Osteoblast (primary cell): ENCODE measurements around the gene PCGF1. TPM values are rescaled to one million over a fixed set of nuclear protein-coding genes. Genes with fewer than 3 reads are reported as not detected.

ENCODE experiments used
- DNase-seq: peaks from one replicate; pipeline ENCODE4 v3.0.0; 2011; ENCODE audit warnings: low spot score, mixed read lengths; ENCODE audit not compliant: insufficient read length; ENCODE audit errors: missing footprints
- H2AFZ ChIP-seq: 2 replicates; pipeline ENCODE4 v1.6.0; 2011; ENCODE audit warnings: mild to moderate bottlenecking, low read length
- H3K27ac ChIP-seq: 2 replicates; pipeline ENCODE4 v1.5.1; 2011; ENCODE audit warnings: mild to moderate bottlenecking, low read depth, low read length, moderate library complexity
- H3K27me3 ChIP-seq: 2 replicates; pipeline ENCODE4 v1.6.0; 2012; ENCODE audit warnings: mild to moderate bottlenecking, control low read depth, inconsistent platforms, low read length, moderate library complexity; ENCODE audit not compliant: insufficient read depth
- H3K36me3 ChIP-seq: 2 replicates; pipeline ENCODE4 v1.5.1; 2011; ENCODE audit warnings: mild to moderate bottlenecking, low read length, control low read depth, moderate library complexity; ENCODE audit not compliant: insufficient read depth
- H3K4me1 ChIP-seq: 2 replicates; pipeline ENCODE4 v1.5.1; 2011; ENCODE audit warnings: mild to moderate bottlenecking, low read length, control low read depth, moderate library complexity; ENCODE audit not compliant: insufficient read depth
- H3K4me2 ChIP-seq: 2 replicates; pipeline ENCODE4 v1.6.0; 2011; ENCODE audit warnings: mild to moderate bottlenecking, low read length; ENCODE audit not compliant: insufficient read depth
- H3K4me3 ChIP-seq: fragments of 200-600 bp; sonication (generic); 3 replicates; pipeline ENCODE4 v1.5.1; 2012; ENCODE audit warnings: mild to moderate bottlenecking, low read length, inconsistent platforms; ENCODE audit not compliant: insufficient read depth
- H3K79me2 ChIP-seq: 2 replicates; pipeline ENCODE4 v1.6.0; 2012; ENCODE audit warnings: mild to moderate bottlenecking, low read length, control low read depth, inconsistent platforms; ENCODE audit not compliant: insufficient read depth
- H3K9me3 ChIP-seq: 2 replicates; pipeline ENCODE4 v1.5.1; 2011; ENCODE audit warnings: low read depth, low read length, control low read depth
- H4K20me1 ChIP-seq: 2 replicates; pipeline ENCODE4 v1.6.0; 2012; ENCODE audit warnings: mild to moderate bottlenecking, low read length, control low read depth; ENCODE audit not compliant: insufficient read depth
- CTCF ChIP-seq: IDR thresholded peaks from 2 replicates; pipeline ENCODE4 v1.5.1; 2011; ENCODE audit warnings: mild to moderate bottlenecking, low read depth, low read length, moderate library complexity; ENCODE audit errors: extremely low read depth
- total RNA-seq: library from RNA; depleted of rRNA; stranded (reverse); fragments of >200 nt; gene quantifications from 2 replicates; pipeline ENCODE4 v1.2.3, GENCODE V29; 2012

PCGF1 gene
- 22.4 and 26.5 TPM in 2 replicates for total RNA-seq

- Histone ChIP-seq H3K4me1 (peaks cover 54% of the 10 kb centered on the region), H3K79me2 (peaks cover 41% of the 10 kb centered on the region), H3K4me2 (peak within 1 kb of the TSS; percentile 94), H3K9me3 (no peaks in the 10 kb centered on the region), H2AFZ (peak within 1 kb of the TSS; percentile 98), H3K27me3 (peaks cover 17% of the 10 kb centered on the region), H4K20me1 (no peaks in the 10 kb centered on the region), H3K27ac (peak within 1 kb of the TSS; percentile 99), H3K36me3 (peaks cover 14% of the 10 kb centered on the region), H3K4me3 (peak within 1 kb of the TSS; percentile 99)
- peak; percentile 99 for DNase-seq
- peak; percentile 35 for TF ChIP-seq CTCF
Observed at GRCh38 chr2:74507145-74507925, at the start of gene PCGF1. TSS of gene PCGF1 (minus strand) at chr2:74507695. CDS start at chr2:74507668, 27 bp downstream.

GRCh38 chr2:74556831-74557370 lies 49.4 kb upstream of the PCGF1 start:
- TF ChIP-seq CTCF = no peak
- no peak for DNase-seq
- H3K4me2 ChIP-seq = peak overlapping the region; percentile 91
- H3K27me3 ChIP-seq = no peaks in the 10 kb centered on the region
- no peaks in the 10 kb centered on the region for H3K9me3 ChIP-seq
- peaks cover 55% of the 10 kb centered on the region for H3K4me1 ChIP-seq
- peaks cover 3% of the 10 kb centered on the region for H4K20me1 ChIP-seq
- peaks cover 28% of the 10 kb centered on the region for H3K36me3 ChIP-seq
- H3K4me3 ChIP-seq = peak overlapping the region; percentile 93
- H2AFZ ChIP-seq = no peak overlapping the region
- H3K79me2 ChIP-seq = peaks cover 53% of the 10 kb centered on the region
- peak overlapping the region; percentile 45 for H3K27ac ChIP-seq

- Histone ChIP-seq H3K4me2 (peak overlapping the region; percentile 91), H3K27ac (peak overlapping the region; percentile 93), H3K27me3 (no peaks in the 10 kb centered on the region), H4K20me1 (peaks cover 3% of the 10 kb centered on the region), H3K9me3 (no peaks in the 10 kb centered on the region), H3K4me1 (peaks cover 62% of the 10 kb centered on the region), H3K36me3 (peaks cover 35% of the 10 kb centered on the region), H3K4me3 (peak overlapping the region; percentile 93), H3K79me2 (peaks cover 61% of the 10 kb centered on the region), H2AFZ (no peak overlapping the region)
- no peak for TF ChIP-seq CTCF
- no peak for DNase-seq
Observed at GRCh38 chr2:74556159-74556558, 48.7 kb upstream of the PCGF1 start.

- Histone ChIP-seq H3K36me3 (peaks cover 39% of the 10 kb centered on the region), H3K79me2 (peaks cover 66% of the 10 kb centered on the region), H3K9me3 (no peaks in the 10 kb centered on the region), H2AFZ (no peak overlapping the region), H3K27ac (peak overlapping the region; percentile 93), H3K4me1 (peaks cover 64% of the 10 kb centered on the region), H3K4me3 (peak overlapping the region; percentile 93), H4K20me1 (peaks cover 3% of the 10 kb centered on the region), H3K4me2 (peak overlapping the region; percentile 91), H3K27me3 (no peaks in the 10 kb centered on the region)
- peak; percentile 53 for DNase-seq
- TF ChIP-seq CTCF = no peak
Observed at GRCh38 chr2:74555610-74556103, 48.2 kb upstream of the PCGF1 start.
